H1 (cell line): ENCODE data around the gene C1orf21. TPM values are rescaled to one million over a fixed set of nuclear protein-coding genes. Genes with fewer than 3 reads are reported as not detected.

ENCODE experiments used
- CTCF ChIA-PET: fragments of 300-600 bp; sonication (Branson Sonifier 250); formaldehyde crosslinking; loops from one replicate; lab custom pipeline; 2021; ENCODE audit not compliant: partially characterized antibody; lab: Charles Lee
- POLR2A ChIA-PET: fragments of 300-600 bp; sonication (Branson Sonifier 250); formaldehyde crosslinking; loops from one replicate; lab custom pipeline; 2021; ENCODE audit warnings: inconsistent platforms; ENCODE audit not compliant: partially characterized antibody; lab: Charles Lee
- DNase-seq, 2 experiments: peaks; one replicate each; pipeline versions ENCODE4 v3.0.0 to v3.0.0-alpha.2; 2010 to 2022; ENCODE audit warnings: low spot score in 2 of 2, low read depth in 1 of 2, mixed read lengths in 1 of 2
- FAIRE-seq: peaks from 2 replicates; lab custom pipeline; 2011; peaks lifted over from hg19 to GRCh38; lab: Jason Lieb, UNC
- H2AFZ ChIP-seq: 2 replicates; pipeline ENCODE4 v1.8.1; 2012; ENCODE audit warnings: low read length, inconsistent platforms
- H2AK5ac ChIP-seq: 2 replicates; pipeline ENCODE4 v1.6.1; 2013; ENCODE audit warnings: low read depth, low read length
- H2BK120ac ChIP-seq: replicated peaks from 2 replicates; pipeline ENCODE3; 2013; ENCODE audit warnings: low read depth, low read length, inconsistent platforms
- H2BK12ac ChIP-seq: 2 replicates; pipeline ENCODE4 v1.6.1; 2013; ENCODE audit warnings: low read depth, low read length
- H2BK15ac ChIP-seq: 2 replicates; pipeline ENCODE4 v1.6.1; 2013; ENCODE audit warnings: low read length
- H2BK20ac ChIP-seq: 2 replicates; pipeline ENCODE4 v1.6.1; 2013; ENCODE audit warnings: low read length
- H2BK5ac ChIP-seq: 2 replicates; pipeline ENCODE4 v1.6.1; 2013; ENCODE audit warnings: low read depth, low read length
- H3K14ac ChIP-seq: 2 replicates; pipeline ENCODE4 v1.6.1; 2013; ENCODE audit warnings: inconsistent platforms; ENCODE audit not compliant: insufficient read length
- H3K18ac ChIP-seq: 2 replicates; pipeline ENCODE4 v1.6.1; 2013; ENCODE audit warnings: low read length; ENCODE audit errors: extremely low read depth
- H3K23ac ChIP-seq: 2 replicates; pipeline ENCODE4 v1.6.1; 2013; ENCODE audit warnings: inconsistent platforms; ENCODE audit not compliant: insufficient read length
- H3K23me2 ChIP-seq: 2 replicates; pipeline ENCODE4 v1.6.1; 2013; ENCODE audit warnings: low read depth, low read length
- H3K27ac ChIP-seq: 2 replicates; pipeline ENCODE4 v1.6.1; 2011; ENCODE audit warnings: low read depth, low read length, inconsistent platforms
- H3K27me3 ChIP-seq, 4 experiments: replicated peaks in 1 of 4; 1 replicate in 1 of 4; 2 replicates in 3 of 4; pipeline versions ENCODE4 v1.6.1 to v1.8.1; 2011 to 2013; ENCODE audit warnings: low read length in 3 of 4, mild to moderate bottlenecking in 3 of 4, inconsistent platforms in 2 of 4, mixed read lengths in 2 of 4, moderate library complexity in 1 of 4; ENCODE audit not compliant: control insufficient read depth in 3 of 4, insufficient read depth in 3 of 4; ENCODE audit errors: extremely low read depth in 1 of 4
- H3K36me3 ChIP-seq, 4 experiments: 2 replicates each; pipeline versions ENCODE4 v1.6.1 to v1.8.1; 2011 to 2013; ENCODE audit warnings: mild to moderate bottlenecking in 4 of 4, low read length in 3 of 4, moderate library complexity in 2 of 4, control low read depth in 1 of 4, inconsistent platforms in 1 of 4; ENCODE audit not compliant: insufficient read depth in 4 of 4, control insufficient read depth in 2 of 4
- H3K4ac ChIP-seq: replicated peaks from 2 replicates; pipeline ENCODE3; 2013; ENCODE audit warnings: low read length, low read depth, mixed read lengths, inconsistent platforms; ENCODE audit not compliant: insufficient read length
- H3K4me1 ChIP-seq, 4 experiments: replicated peaks in 1 of 4; 1 replicate in 1 of 4; 2 replicates in 3 of 4; pipeline versions ENCODE4 v1.6.1 to v1.8.1; 2011 to 2013; ENCODE audit warnings: low read length in 3 of 4, inconsistent platforms in 2 of 4, mixed read lengths in 1 of 4; ENCODE audit not compliant: insufficient read depth in 4 of 4, control insufficient read depth in 3 of 4
- H3K4me2 ChIP-seq, 2 experiments: 2 replicates each; pipeline versions ENCODE4 v1.6.1 to v1.8.1; 2011 to 2013; ENCODE audit warnings: low read depth in 2 of 2, low read length in 2 of 2, control low read depth in 1 of 2, inconsistent platforms in 1 of 2, mild to moderate bottlenecking in 1 of 2; ENCODE audit not compliant: insufficient read depth in 1 of 2
- H3K4me3 ChIP-seq, 4 experiments: fragments of 200-600, 300-600 bp in 1 of 4; sonication (generic), shearing (Covaris generic), sonication (Bioruptor Twin) in 1 of 4; 2 replicates each; pipeline versions ENCODE4 v1.5.1 to v1.8.1; 2011 to 2016; ENCODE audit warnings: low read length in 4 of 4, low read depth in 3 of 4, control low read depth in 2 of 4, inconsistent platforms in 2 of 4, mild to moderate bottlenecking in 2 of 4, mixed read lengths in 1 of 4, moderate library complexity in 1 of 4; ENCODE audit not compliant: insufficient read depth in 2 of 4; ENCODE audit errors: extremely low read depth in 1 of 4
- H3K56ac ChIP-seq: replicated peaks from 2 replicates; pipeline ENCODE3; 2013; ENCODE audit warnings: low read depth, mild to moderate bottlenecking, mixed read lengths, low read length, inconsistent platforms; ENCODE audit not compliant: insufficient read length
- H3K79me1 ChIP-seq: 2 replicates; pipeline ENCODE4 v1.6.1; 2013; ENCODE audit warnings: low read depth, low read length, control low read depth
- H3K79me2 ChIP-seq, 2 experiments: 2 replicates each; pipeline versions ENCODE4 v1.6.1 to v1.8.1; 2012 to 2013; ENCODE audit warnings: low read length in 2 of 2, mild to moderate bottlenecking in 2 of 2, inconsistent platforms in 1 of 2; ENCODE audit not compliant: insufficient read depth in 2 of 2, control insufficient read depth in 1 of 2
- H3K9ac ChIP-seq, 4 experiments: replicated peaks in 1 of 4; 1 replicate in 1 of 4; 2 replicates in 3 of 4; pipeline versions ENCODE4 v1.6.1 to v1.8.1; 2011 to 2013; ENCODE audit warnings: low read depth in 3 of 4, low read length in 3 of 4, control low read depth in 2 of 4, mild to moderate bottlenecking in 2 of 4, moderate library complexity in 2 of 4, inconsistent platforms in 1 of 4; ENCODE audit errors: extremely low read depth in 1 of 4
- H3K9me3 ChIP-seq, 2 experiments: 2 replicates each; pipeline versions ENCODE4 v1.6.1 to v1.8.1; 2012 to 2013; ENCODE audit warnings: mild to moderate bottlenecking in 2 of 2, moderate library complexity in 2 of 2, control low read depth in 1 of 2, inconsistent platforms in 1 of 2, low read depth in 1 of 2, low read length in 1 of 2, mixed read lengths in 1 of 2; ENCODE audit not compliant: insufficient read depth in 2 of 2
- H4K20me1 ChIP-seq, 2 experiments: replicated peaks in 1 of 2; 2 replicates each; pipeline versions ENCODE3 to v1.8.1; 2011 to 2013; ENCODE audit warnings: inconsistent platforms in 2 of 2, low read length in 2 of 2, mild to moderate bottlenecking in 1 of 2; ENCODE audit not compliant: insufficient read depth in 2 of 2, control insufficient read depth in 1 of 2
- H4K5ac ChIP-seq: 2 replicates; pipeline ENCODE4 v1.6.1; 2013; ENCODE audit warnings: low read length, low read depth, mixed read lengths, inconsistent platforms; ENCODE audit not compliant: insufficient read length
- H4K8ac ChIP-seq: 2 replicates; pipeline ENCODE4 v1.8.0; 2013; ENCODE audit warnings: mild to moderate bottlenecking, moderate library complexity, low read length, inconsistent platforms; ENCODE audit not compliant: insufficient read depth; ENCODE audit errors: extremely low read depth
- H4K91ac ChIP-seq: replicated peaks from 2 replicates; pipeline ENCODE3; 2013; ENCODE audit warnings: low read length, mixed read lengths, inconsistent platforms; ENCODE audit not compliant: insufficient read length
- BRCA1 ChIP-seq: IDR thresholded peaks from 2 replicates; pipeline ENCODE4 v1.6.1; 2012; ENCODE audit warnings: low read depth, low read length, improper control_type of control experiment
- POLR2AphosphoS5 ChIP-seq: IDR thresholded peaks from 2 replicates; pipeline ENCODE4 v1.6.1; 2011; ENCODE audit warnings: low read depth, low read length
- RFX5 ChIP-seq: IDR thresholded peaks from 2 replicates; pipeline ENCODE4 v1.6.1; 2011; ENCODE audit warnings: low read depth, low read length, improper control_type of control experiment, borderline replicate concordance
- WGBS, 2 experiments: shearing (Covaris generic) in 1 of 2; methylation state at CpG; one replicate each; pipeline versions ENCODE4 v1.1.6 to v1.1.7; 2013 to 2015; ENCODE audit warnings: low lambda C conversion rate in 2 of 2, mixed read lengths in 2 of 2, inconsistent platforms in 1 of 2, low coverage in 1 of 2, missing lambda C conversion rate in 1 of 2; ENCODE audit not compliant: insufficient replicate concordance in 2 of 2, insufficient coverage in 1 of 2, insufficient read length in 1 of 2; ENCODE audit errors: extremely low coverage in 1 of 2, missing lambda C conversion rate in 1 of 2; 5-methylcytosine and 5-hydroxymethylcytosine counted together
- polyA plus RNA-seq, 7 experiments: library from polyadenylated mRNA; depleted of rRNA in 3 of 7; stranded (reverse) in 5 of 7; unstranded in 2 of 7; fragments of >200 nt in 5 of 7; fragments of 200-250 nt in 2 of 7; gene quantifications; 1 replicate in 5 of 7; 2 replicates in 1 of 7; 4 replicates in 1 of 7; pipeline versions ENCODE4 v1.2.1 to v1.2.3, GENCODE V29; 2011 to 2013; ENCODE audit warnings: missing spikeins in 2 of 7, mixed read lengths in 2 of 7
- total RNA-seq: library from RNA; stranded (reverse); fragmentation: NEBNext Ultra II Directional; extraction: Animal tissue kit (Norgen Biotek cat#: 25700); gene quantifications from 2 replicates; pipeline ENCODE4 v1.2.1, GENCODE V29; 2021
- TF ChIP-seq, protein P1 (sequence below): IDR thresholded peaks from 2 replicates; pipeline ENCODE4 v1.6.1; 2012; ENCODE audit warnings: inconsistent platforms

Gene C1orf21
- total and polyA plus RNA-seq, 2 of the 8 experiments (the other 6 are each of a cell fraction or from before 2014, with no cell fraction given), result 16.6 to 51.0 TPM

DNA sequence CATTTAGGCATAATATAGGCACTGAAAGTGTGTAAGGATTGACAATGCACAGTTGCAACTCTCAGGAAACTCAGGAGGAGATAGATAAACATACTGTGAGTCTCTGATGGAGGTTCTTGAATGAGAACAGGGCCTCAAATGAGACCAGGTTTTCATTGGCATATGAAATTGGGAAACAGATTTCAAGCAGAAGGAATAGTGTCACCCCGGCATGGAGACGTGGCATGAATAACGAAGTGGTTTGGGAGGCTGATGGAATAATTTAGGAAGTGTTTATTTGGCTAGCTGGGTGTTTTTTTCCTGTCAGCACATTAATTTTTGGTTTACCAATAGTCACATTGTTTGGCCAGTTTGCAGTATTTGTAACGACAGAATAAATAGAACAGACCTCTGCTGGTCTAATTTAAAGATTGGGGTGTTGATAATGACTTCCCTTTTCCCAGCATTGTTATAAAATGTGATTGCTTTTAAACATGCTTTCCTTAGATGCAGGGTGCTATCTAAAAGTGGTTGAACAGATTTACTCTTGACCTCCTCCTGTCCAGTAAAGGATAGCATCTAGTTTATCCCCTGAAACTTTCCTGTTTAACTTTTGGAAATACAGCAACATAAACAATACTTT is 132.0 kb downstream of the C1orf21 start:
- Histone ChIP-seq H3K27ac (no peak overlapping the region), H3K14ac (no peak overlapping the region), H2AK5ac (no peak overlapping the region), H3K4me2 (no peak overlapping the region), H3K56ac (no peak overlapping the region), H2BK15ac (no peak overlapping the region), H2BK5ac (no peak overlapping the region), H3K79me1 (no peaks in the 10 kb centered on the region), H4K20me1 (peaks cover 0 to 2% of the 10 kb centered on the region in 2 experiments), H2BK120ac (no peak overlapping the region), H3K9me3 (no peaks in the 10 kb centered on the region), H3K79me2 (no peaks in the 10 kb centered on the region), H3K18ac (no peak overlapping the region), H3K4me3 (no peak overlapping the region), H4K5ac (no peak overlapping the region), H3K36me3 (no peaks in the 10 kb centered on the region; a peak in 1 of 8 replicates), H3K27me3 (no peaks in the 10 kb centered on the region), H3K23me2 (no peaks in the 10 kb centered on the region), H3K9ac (no peak overlapping the region), H4K8ac (no peak overlapping the region), H4K91ac (no peak overlapping the region), H3K4ac (no peak overlapping the region), H2AFZ (no peak overlapping the region), H3K4me1 (peaks cover 3 to 8% (median 4%) of the 10 kb centered on the region in 4 experiments; a peak in 5 of 7 replicates), H3K23ac (no peak overlapping the region), H2BK12ac (no peak overlapping the region), H2BK20ac (no peak overlapping the region)
- FAIRE-seq (no peak), DNase-seq (no peak)
- 89% methylated on average over 4 of the region's 4 CpGs; no CpG with 5 or more reads in 1 of the 2 experiments for WGBS, 2 experiments
- CTCF ChIA-PET, result no interaction called here
- POLR2A ChIA-PET, result no interaction called here
- TF ChIP-seq POLR2AphosphoS5, result no peak
- TF ChIP-seq BRCA1, result no peak
- TF ChIP-seq RFX5, result no peak
- TF ChIP-seq, protein P1, sequence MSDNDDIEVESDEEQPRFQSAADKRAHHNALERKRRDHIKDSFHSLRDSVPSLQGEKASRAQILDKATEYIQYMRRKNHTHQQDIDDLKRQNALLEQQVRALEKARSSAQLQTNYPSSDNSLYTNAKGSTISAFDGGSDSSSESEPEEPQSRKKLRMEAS, result no peak
